Right lobe of liver (tissue), 6 donors: Measurements from ENCODE around the gene SMAD1. TPM values are rescaled to one million over a fixed set of nuclear protein-coding genes. Genes with fewer than 3 reads are reported as not detected.
"Not testable (repeated sequence)": the region's sequence is repeated elsewhere in the genome, so short reads cannot be mapped to it uniquely, and the experiment has no call there.

Experiments used
- ATAC-seq, 4 donors: fragments of 200-7000 bp; cut with Tn5 transposase; one replicate each; pipeline ENCODE4 v1.9.1; 2020; ENCODE audit warnings: mild to moderate bottlenecking in 4 of 4, moderate library complexity in 4 of 4
- DNase-seq, 3 donors: peaks; one replicate each; pipeline ENCODE4 v3.0.0-alpha.2; 2020
- H3K27ac ChIP-seq, 3 donors: fragments of 200-600 bp; one replicate each; pipeline ENCODE4 v1.8.0; 2022
- H3K27me3 ChIP-seq, 2 donors: fragments of 200-600 bp; one replicate each; pipeline ENCODE4 v1.8.0; 2022
- H3K36me3 ChIP-seq, 4 donors: fragments of 200-600 bp; sonication (generic) in 1 of 4; one replicate each; pipeline versions ENCODE4 v1.5.1 to v1.8.0; 2017 to 2022; ENCODE audit warnings: control low read depth in 1 of 4
- H3K4me1 ChIP-seq, 4 donors: fragments of 200-600 bp; sonication (generic) in 1 of 4; one replicate each; pipeline versions ENCODE4 v1.5.1 to v1.8.0; 2017 to 2022; ENCODE audit warnings: control low read depth in 1 of 4
- H3K4me3 ChIP-seq, 3 donors: fragments of 200-600 bp; one replicate each; pipeline ENCODE4 v1.8.0; 2022
- H3K9me3 ChIP-seq, 4 donors: fragments of 200-600 bp; sonication (generic) in 1 of 4; one replicate each; pipeline versions ENCODE4 v1.5.1 to v1.8.0; 2017 to 2022; ENCODE audit warnings: control low read depth in 1 of 4
- CTCF ChIP-seq, 4 donors: fragments of 200-600 bp in 3 of 4; fragments of 450-650 bp in 1 of 4; IDR thresholded peaks; one replicate each; pipeline versions ENCODE4 v1.5.1 to v1.8.0; 2016 to 2022; ENCODE audit warnings: antibody characterized with exemption in 4 of 4, mild to moderate bottlenecking in 2 of 4
- POLR2A ChIP-seq: fragments of 450-650 bp; IDR thresholded peaks from one replicate; pipeline ENCODE4 v1.6.1; 2017; ENCODE audit warnings: antibody characterized with exemption, mild to moderate bottlenecking
- WGBS: methylation state at CpG from one replicate; pipeline ENCODE4 v1.1.6; 2018; ENCODE audit warnings: low coverage, low lambda C conversion rate; ENCODE audit not compliant: insufficient coverage; ENCODE audit errors: missing lambda C conversion rate; 5-methylcytosine and 5-hydroxymethylcytosine counted together
- intact Hi-C, 2 donors: fragments of 100-400 bp; cut with DNase I; formaldehyde crosslinking; loops; one replicate each; pipeline versions ENCODE4 v1.11.2 to v1.14.1; 2022
- total RNA-seq, 6 experiments: library from RNA; depleted of rRNA in 2 of 6; stranded (reverse); fragments of >200 nt in 2 of 6; fragmentation: NEBNext Ultra II Directional in 3 of 6; extraction: Animal tissue kit (Norgen Biotek cat#: 25700) in 3 of 6; gene quantifications; one replicate each; pipeline versions ENCODE4 v1.1.0 to v1.2.4, GENCODE V29; 2016 to 2023
- donor health status: DM: no; HTN: yes; CAD: no.
- donor health status: DM: no; HTN: no; CAD: no.
- donor health status: DM: no; HTN: no; CAD: no.
- donor health status: DM: no; HTN: yes; CAD: no.
- donor health status: DM: no; HTN: yes; CAD: no.

SMAD1 gene
- total RNA-seq, 6 experiments from 2014 or later = 12.4 to 30.5 (median 18.4) TPM

GRCh38 chr4:145531859-145532258, 50.2 kb downstream of the SMAD1 start:
- intact Hi-C loops = no loop called here
- no peaks in the 10 kb centered on the region for H3K36me3 ChIP-seq
- no peak overlapping the region for H3K27ac ChIP-seq
- ATAC-seq (no peak), DNase-seq (no peak)
- no peaks in the 10 kb centered on the region for H3K27me3 ChIP-seq
- no peaks in the 10 kb centered on the region for H3K9me3 ChIP-seq
- TF ChIP-seq CTCF (IDR thresholded peaks at IDR 0.05) (no peak), POLR2A (no peak)
- peaks cover 0 to 5% (median under 1%) of the 10 kb centered on the region in 4 donors for H3K4me1 ChIP-seq
- H3K4me3 ChIP-seq = no peak overlapping the region
- WGBS = 72% methylated on average over 5 of the region's 5 CpGs

GRCh38 chr4:145533001-145533400, 51.3 kb downstream of the SMAD1 start:
- Histone ChIP-seq H3K4me3 (no peak overlapping the region), H3K27me3 (no peaks in the 10 kb centered on the region), H3K9me3 (no peaks in the 10 kb centered on the region), H3K4me1 (peaks cover 0 to 5% (median 0%) of the 10 kb centered on the region in 4 donors), H3K36me3 (no peaks in the 10 kb centered on the region), H3K27ac (no peak overlapping the region)
- WGBS = 81% methylated on average over 4 of the region's 4 CpGs
- TF ChIP-seq CTCF (IDR thresholded peaks at IDR 0.05) = no peak
- no peak for TF ChIP-seq POLR2A
- intact Hi-C loops = no loop called here
- ATAC-seq (no peak), DNase-seq (no peak)

GRCh38 chr4:145533415-145533814, 51.8 kb downstream of the SMAD1 start:
- H3K27me3 ChIP-seq, ATAC-seq, H3K27ac ChIP-seq, H3K36me3 ChIP-seq, H3K9me3 ChIP-seq, DNase-seq, H3K4me1 ChIP-seq, H3K4me3 ChIP-seq, intact Hi-C loops: not testable (repeated sequence)
- 96% methylated on average over 3 of the region's 3 CpGs for WGBS

GRCh38 chr4:145533961-145534360, 52.3 kb downstream of the SMAD1 start:
- H3K4me1 ChIP-seq = no peaks in the 10 kb centered on the region
- DNase-seq (no peak), ATAC-seq (no peak)
- H3K27ac ChIP-seq = no peak overlapping the region
- WGBS = 100% methylated on average over 1 of the region's 1 CpG
- H3K36me3 ChIP-seq = no peaks in the 10 kb centered on the region
- TF ChIP-seq CTCF (IDR thresholded peaks at IDR 0.05) (no peak), POLR2A (no peak)
- no peak overlapping the region for H3K4me3 ChIP-seq
- no peaks in the 10 kb centered on the region for H3K27me3 ChIP-seq
- intact Hi-C loops = no loop called here
- H3K9me3 ChIP-seq = no peaks in the 10 kb centered on the region

GRCh38 chr4:145535202-145535601, 53.5 kb downstream of the SMAD1 start:
- TF ChIP-seq POLR2A (no peak), CTCF (IDR thresholded peaks at IDR 0.05) (no peak)
- no peaks in the 10 kb centered on the region for H3K36me3 ChIP-seq
- 89% methylated on average over 1 of the region's 1 CpG for WGBS
- ATAC-seq (no peak), DNase-seq (no peak)
- no peaks in the 10 kb centered on the region for H3K9me3 ChIP-seq
- H3K27ac ChIP-seq = no peak overlapping the region
- no peaks in the 10 kb centered on the region for H3K27me3 ChIP-seq
- H3K4me1 ChIP-seq = no peaks in the 10 kb centered on the region
- no peak overlapping the region for H3K4me3 ChIP-seq
- intact Hi-C loops = no loop called here
